Measurements from ENCODE around the gene KIAA1217.

GRCh38 chr10:24251547-24251946 lies 42.6 kb downstream of the KIAA1217 start:
- TF ChIP-seq CTCF (IDR thresholded peaks at IDR 0.05; ENCODE audit: poor library complexity, severe bottlenecking) (no peak), RAD21 (conservative IDR thresholded peaks at IDR 0.05) (no peak), TAF1 (IDR thresholded peaks at IDR 0.05; ENCODE audit: low read depth) (no peak), POLR2AphosphoS5 (IDR thresholded peaks at IDR 0.05) (no peak), EZH2 (IDR thresholded peaks at IDR 0.05; ENCODE audit: borderline replicate concordance, insufficient read depth, low read length, poor library complexity, severe bottlenecking) (no peak), SMC3 (conservative IDR thresholded peaks at IDR 0.05; ENCODE audit: poor library complexity) (no peak)
